LNCAP (cell line): Measurements from ENCODE around the gene NOM1.

ENCODE experiments used
- CTCF ChIP-seq: fragments of 450-650 bp; IDR thresholded peaks from 2 replicates; pipeline ENCODE4 v1.5.1; 2017; ENCODE audit warnings: mild to moderate bottlenecking

Gene NOM1

GRCh38 chr7:157019718-157020451, 70.4 kb downstream of the NOM1 start:
- no peak for TF ChIP-seq CTCF

DNA sequence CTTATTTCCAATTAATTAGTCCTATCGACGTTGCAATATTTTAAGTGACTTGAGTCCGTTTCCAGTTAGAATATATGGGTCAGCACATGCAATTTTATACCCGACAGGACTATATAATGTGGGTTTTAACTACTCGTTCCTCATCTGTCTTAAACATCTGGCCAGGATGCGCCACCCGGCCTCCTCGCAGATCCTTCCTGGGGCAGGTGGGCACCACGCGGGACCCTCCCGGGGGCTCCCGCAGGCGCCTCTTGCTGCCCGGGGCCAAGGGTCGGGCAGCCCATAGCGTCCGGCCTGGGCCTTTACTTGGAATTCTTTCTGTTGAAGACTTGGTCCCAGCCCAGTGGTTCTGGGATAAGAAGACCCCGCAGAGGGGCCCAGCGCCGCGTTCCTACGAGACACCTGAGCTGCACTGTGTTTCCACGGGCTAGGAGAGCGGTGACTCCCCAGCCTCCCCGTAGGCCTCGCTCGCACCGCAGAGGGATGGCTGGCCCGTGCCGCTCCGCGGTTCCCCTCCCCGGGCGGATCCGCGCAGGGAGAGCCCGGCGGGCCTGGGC, 71.1 kb downstream of the NOM1 start:
- no peak for TF ChIP-seq CTCF

GRCh38 chr7:157021071-157021870, 71.8 kb downstream of the NOM1 start:
- TF ChIP-seq CTCF = no peak

GRCh38 chr7:157021871-157022680, 72.6 kb downstream of the NOM1 start:
- TF ChIP-seq CTCF = no peak
